A673 (cell line): Measurements from ENCODE around the gene PCSK7. TPM values are rescaled to one million over a fixed set of nuclear protein-coding genes. Genes with fewer than 3 reads are reported as not detected.

Experiments
- BruUV-seq: library from RNA; stranded (reverse); fragments of 400-500 nt; replicated peaks from 2 replicates; lab custom pipeline; 2021; lab: Mats Ljungman, UMichigan
- CTCF ChIA-PET: fragments of 300-600 bp; sonication (Branson Sonifier 250); formaldehyde crosslinking; loops from one replicate; lab custom pipeline; 2022; ENCODE audit warnings: antibody characterized with exemption; lab: Charles Lee
- POLR2A ChIA-PET: fragments of 300-600 bp; sonication (Branson Sonifier 250); formaldehyde crosslinking; loops from one replicate; lab custom pipeline; 2022; ENCODE audit warnings: antibody characterized with exemption; ENCODE audit not compliant: low non-redundant PET; lab: Charles Lee
- DNase-seq: peaks from one replicate; pipeline ENCODE4 v3.0.0-alpha.2; 2015; ENCODE audit warnings: low spot score
- H3K27ac ChIP-seq: fragments of 200-600 bp; sonication (generic); 2 replicates; pipeline ENCODE4 v1.5.1; 2016; ENCODE audit warnings: mixed run types, low read depth, mild to moderate bottlenecking, mixed read lengths, antibody characterized with exemption, low read length; ENCODE audit not compliant: poor library complexity, severe bottlenecking
- H3K27me3 ChIP-seq: fragments of 200-600 bp; sonication (generic); replicated peaks from 2 replicates; pipeline ENCODE4 v1.6.1; 2017; ENCODE audit warnings: mixed run types, low read depth, mild to moderate bottlenecking, mixed read lengths, antibody characterized with exemption, low read length; ENCODE audit not compliant: insufficient read depth, poor library complexity
- H3K36me3 ChIP-seq: fragments of 200-600 bp; sonication (generic); 2 replicates; pipeline ENCODE4 v1.6.1; 2016; ENCODE audit warnings: mixed run types, mild to moderate bottlenecking, mixed read lengths, antibody characterized with exemption, low read length; ENCODE audit not compliant: insufficient read depth, poor library complexity, severe bottlenecking
- H3K4me1 ChIP-seq: fragments of 200-600 bp; sonication (generic); 2 replicates; pipeline ENCODE4 v1.6.1; 2017; ENCODE audit warnings: mixed run types, mild to moderate bottlenecking, mixed read lengths, antibody characterized with exemption, low read length; ENCODE audit not compliant: insufficient read depth, poor library complexity, severe bottlenecking
- H3K4me3 ChIP-seq: fragments of 200-600 bp; sonication (generic); 2 replicates; pipeline ENCODE4 v1.5.1; 2016; ENCODE audit warnings: low read depth, mixed run types, mild to moderate bottlenecking, mixed read lengths, low read length; ENCODE audit not compliant: poor library complexity, severe bottlenecking
- H3K9me3 ChIP-seq: fragments of 200-600 bp; sonication (generic); 2 replicates; pipeline ENCODE4 v1.6.1; 2016; ENCODE audit warnings: mixed run types, low read depth, mild to moderate bottlenecking, mixed read lengths, antibody characterized with exemption, low read length; ENCODE audit not compliant: poor library complexity, severe bottlenecking
- EZH2 ChIP-seq: fragments of 200-600 bp; sonication (generic); IDR thresholded peaks from 2 replicates; pipeline ENCODE4 v1.6.1; 2017; ENCODE audit warnings: borderline replicate concordance, low read depth, mild to moderate bottlenecking, mixed read lengths, antibody characterized with exemption, low read length; ENCODE audit not compliant: poor library complexity, severe bottlenecking
- intact Hi-C: fragments of 100-400 bp; cut with micrococcal nuclease; formaldehyde crosslinking; loops from one replicate; pipeline ENCODE4 v1.10.0; 2022; ENCODE audit not compliant: unreplicated experiment
- total RNA-seq: library from RNA; stranded (reverse); gene quantifications from 2 replicates; pipeline ENCODE4 v1.2.3, GENCODE V29; 2021
- TF ChIP-seq, protein P1 (sequence below): fragments of 300-800, 200-600 bp; sonication (generic); conservative IDR thresholded peaks from 2 replicates; pipeline ENCODE4 v1.5.1; 2017; ENCODE audit warnings: low read depth, mild to moderate bottlenecking, antibody characterized with exemption, low read length, moderate library complexity, mixed read lengths

The PCSK7 gene
- total RNA-seq, 1 experiment from 2014 or later = 49.0 TPM

DNA sequence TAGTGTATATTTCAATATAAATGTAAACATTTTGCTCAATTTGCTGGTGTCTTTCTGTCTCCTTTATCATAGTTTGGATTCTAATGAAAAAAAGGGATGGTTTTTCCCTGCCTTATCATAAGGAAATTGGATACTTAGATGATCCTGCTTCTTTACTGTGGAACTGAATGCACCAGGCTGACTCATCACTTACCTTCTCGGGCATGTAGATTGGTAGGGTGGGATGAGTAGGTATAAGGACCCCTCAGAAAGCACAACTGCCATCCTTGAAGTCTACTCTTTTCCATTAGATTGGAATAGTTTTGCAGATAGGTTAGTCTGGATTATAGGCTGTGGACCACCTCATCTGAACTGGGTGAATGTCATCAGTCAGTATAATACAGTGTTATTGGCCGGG, 60.9 kb downstream of the PCSK7 start:
- DNase-seq = no peak
- ChIA-PET CTCF (no interaction called here), POLR2A (no interaction called here)
- no TSS peak for BruUV-seq
- Histone ChIP-seq H3K9me3 (no peaks in the 10 kb centered on the region), H3K4me3 (no peak overlapping the region), H3K36me3 (peaks cover 60% of the 10 kb centered on the region), H3K27ac (no peak overlapping the region), H3K27me3 (no peaks in the 10 kb centered on the region), H3K4me1 (no peaks in the 10 kb centered on the region)
- TF ChIP-seq EZH2 = no peak
- TF ChIP-seq, protein P1, sequence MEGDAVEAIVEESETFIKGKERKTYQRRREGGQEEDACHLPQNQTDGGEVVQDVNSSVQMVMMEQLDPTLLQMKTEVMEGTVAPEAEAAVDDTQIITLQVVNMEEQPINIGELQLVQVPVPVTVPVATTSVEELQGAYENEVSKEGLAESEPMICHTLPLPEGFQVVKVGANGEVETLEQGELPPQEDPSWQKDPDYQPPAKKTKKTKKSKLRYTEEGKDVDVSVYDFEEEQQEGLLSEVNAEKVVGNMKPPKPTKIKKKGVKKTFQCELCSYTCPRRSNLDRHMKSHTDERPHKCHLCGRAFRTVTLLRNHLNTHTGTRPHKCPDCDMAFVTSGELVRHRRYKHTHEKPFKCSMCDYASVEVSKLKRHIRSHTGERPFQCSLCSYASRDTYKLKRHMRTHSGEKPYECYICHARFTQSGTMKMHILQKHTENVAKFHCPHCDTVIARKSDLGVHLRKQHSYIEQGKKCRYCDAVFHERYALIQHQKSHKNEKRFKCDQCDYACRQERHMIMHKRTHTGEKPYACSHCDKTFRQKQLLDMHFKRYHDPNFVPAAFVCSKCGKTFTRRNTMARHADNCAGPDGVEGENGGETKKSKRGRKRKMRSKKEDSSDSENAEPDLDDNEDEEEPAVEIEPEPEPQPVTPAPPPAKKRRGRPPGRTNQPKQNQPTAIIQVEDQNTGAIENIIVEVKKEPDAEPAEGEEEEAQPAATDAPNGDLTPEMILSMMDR = no peak
- intact Hi-C loops = no loop called here

DNA sequence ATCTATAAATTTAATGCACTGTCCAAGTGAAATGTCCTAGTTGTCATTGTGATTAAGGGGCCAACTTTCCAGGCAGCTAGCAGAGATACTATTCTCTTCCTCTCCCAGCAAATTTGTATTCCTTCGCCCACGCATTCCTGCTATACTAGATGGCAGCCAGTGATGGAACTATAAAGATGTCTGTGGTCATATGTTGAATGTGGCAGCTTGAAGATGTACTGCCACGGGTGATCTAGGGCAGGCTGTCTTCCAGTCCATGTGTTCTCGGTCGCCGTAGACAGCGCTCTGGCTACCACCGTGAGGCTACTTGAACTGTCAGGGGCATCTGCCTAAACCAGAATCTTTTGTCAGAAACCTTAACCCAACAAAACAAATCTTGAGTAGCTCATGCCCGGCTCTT, 61.7 kb downstream of the PCSK7 start:
- Histone ChIP-seq H3K4me3 (no peak overlapping the region), H3K9me3 (no peaks in the 10 kb centered on the region), H3K36me3 (peaks cover 68% of the 10 kb centered on the region), H3K27me3 (no peaks in the 10 kb centered on the region), H3K27ac (no peak overlapping the region), H3K4me1 (no peaks in the 10 kb centered on the region)
- ChIA-PET POLR2A (no interaction called here), CTCF (no interaction called here)
- intact Hi-C loops = no loop called here
- DNase-seq = no peak
- BruUV-seq = no TSS peak
- TF ChIP-seq EZH2 = no peak
- TF ChIP-seq, protein P1 = no peak

- no TSS peak for BruUV-seq
- POLR2A ChIA-PET = interaction anchor here (0.6 kb wide), 1 partner anchor 94 kb away, joined by 18 read pairs; no protein-coding TSS in a partner anchor
- DNase-seq = no peak
- Histone ChIP-seq H3K9me3 (no peaks in the 10 kb centered on the region), H3K36me3 (peaks cover 69% of the 10 kb centered on the region), H3K27ac (no peak overlapping the region), H3K27me3 (no peaks in the 10 kb centered on the region), H3K4me3 (no peak overlapping the region), H3K4me1 (no peaks in the 10 kb centered on the region)
- TF ChIP-seq, protein P1 = no peak
- no peak for TF ChIP-seq EZH2
- intact Hi-C loops = no loop called here
- CTCF ChIA-PET = interaction anchor here (0.6 kb wide), 1 partner anchor 31 kb away, joined by 5 read pairs; no protein-coding TSS in a partner anchor
Observed at GRCh38 chr11:117169736-117170135, 62.1 kb downstream of the PCSK7 start.
